ENCODE data around the gene PTMS. TPM values are rescaled to one million over a fixed set of nuclear protein-coding genes. Genes with fewer than 3 reads are reported as not detected.

PTMS gene
- total and polyA plus RNA-seq, 2 experiments from 2014 or later, result 180 to 315 TPM

DNA sequence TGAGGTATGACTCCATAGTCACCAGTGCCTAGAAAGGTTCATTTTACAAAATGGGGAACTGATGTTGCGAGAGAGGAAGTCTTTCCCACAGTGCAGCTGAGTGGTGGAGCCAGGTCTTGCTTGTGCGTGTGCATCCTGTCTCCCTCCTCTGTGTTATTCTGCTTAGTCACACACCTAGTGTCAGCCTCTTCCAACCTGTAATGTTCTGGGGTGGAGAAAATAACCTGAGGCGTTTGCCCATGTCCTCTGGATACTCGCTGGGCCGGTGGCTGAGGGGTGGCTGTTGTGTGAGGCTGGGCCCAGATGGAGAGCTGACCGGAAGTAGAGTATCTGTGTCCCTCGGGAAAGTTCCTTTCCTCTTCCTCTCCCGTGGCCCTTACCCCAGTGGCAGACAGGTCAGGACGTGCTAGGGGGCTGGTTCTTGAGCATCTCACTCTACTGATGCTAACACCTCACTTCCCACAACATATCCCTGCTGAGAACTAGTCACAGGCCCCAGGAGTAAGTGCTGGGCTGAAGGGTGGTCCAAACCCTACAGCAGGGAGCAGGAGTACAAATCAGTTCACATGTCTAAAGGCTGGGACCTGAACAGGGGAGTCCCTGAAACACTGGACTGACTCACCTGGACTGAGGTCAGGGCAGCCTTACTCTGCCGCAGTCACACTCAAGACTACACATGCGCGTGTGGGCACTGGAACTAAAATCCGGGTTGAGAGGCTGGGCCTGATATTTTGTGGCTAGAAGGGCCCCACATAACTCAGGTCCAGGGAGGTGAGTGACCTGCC, 20.2 kb upstream of the PTMS start:
- no peak for DNase-seq (ENCODE audit: low spot score)
- Histone ChIP-seq H4K20me1 (ENCODE audit: insufficient read depth, poor library complexity, severe bottlenecking) (peaks cover 2% of the 10 kb centered on the region), H3K79me2 (peaks cover 8% of the 10 kb centered on the region), H3K4me3 (no peak overlapping the region), H2AFZ (no peak overlapping the region), H3K4me1 (ENCODE audit: insufficient read depth) (no peaks in the 10 kb centered on the region), H3K27me3 (no peaks in the 10 kb centered on the region), H3K9me2 (replicated peaks; ENCODE audit: insufficient read depth) (no peaks in the 10 kb centered on the region), H3K9me3 (ENCODE audit: low read depth) (no peaks in the 10 kb centered on the region), H3K36me3 (replicated peaks; ENCODE audit: insufficient read depth, low read depth) (no peaks in the 10 kb centered on the region), H3K27ac (no peak overlapping the region), H3K4me2 (no peak overlapping the region)
- no peak for TF ChIP-seq CTCF (IDR thresholded peaks at IDR 0.05; ENCODE audit: poor library complexity)
- no peak for TF ChIP-seq EZH2phosphoT487 (IDR thresholded peaks at IDR 0.05; ENCODE audit: low read depth, severe bottlenecking, unreplicated experiment)
- no peak for TF ChIP-seq EZH2 (IDR thresholded peaks at IDR 0.05; ENCODE audit: borderline replicate concordance)
- 88% methylated on average over 13 of the region's 13 CpGs for WGBS (ENCODE audit: low lambda C conversion rate, missing lambda C conversion rate)

DNA sequence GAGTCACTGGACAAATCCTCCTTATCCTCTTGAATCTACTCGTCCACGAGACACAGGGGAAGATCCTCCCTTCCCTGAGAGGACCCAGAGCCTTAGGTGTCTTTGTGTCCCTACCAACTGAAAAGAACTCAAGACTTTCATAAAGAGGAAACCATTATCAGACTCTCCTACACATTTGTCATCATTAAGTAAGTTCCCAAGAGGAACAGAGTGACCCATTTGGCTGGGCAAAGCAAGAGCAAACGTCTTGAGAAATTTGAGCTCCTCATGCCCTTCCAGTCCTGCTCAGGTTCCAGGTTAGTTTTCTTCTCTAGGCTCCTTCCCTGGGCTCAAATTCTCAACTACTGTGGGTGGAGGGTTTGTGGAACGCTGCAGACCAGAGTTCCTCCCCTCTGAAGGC, 18.9 kb upstream of the PTMS start:
- WGBS (ENCODE audit: low lambda C conversion rate, missing lambda C conversion rate), result 86% methylated on average over 4 of the region's 4 CpGs
- no peaks in the 10 kb centered on the region for H3K9me2 ChIP-seq (replicated peaks; ENCODE audit: insufficient read depth)
- H3K36me3 ChIP-seq (replicated peaks; ENCODE audit: insufficient read depth, low read depth), result no peaks in the 10 kb centered on the region
- H3K9me3 ChIP-seq (ENCODE audit: low read depth), result no peaks in the 10 kb centered on the region
- H4K20me1 ChIP-seq (ENCODE audit: insufficient read depth, poor library complexity, severe bottlenecking), result peaks cover 10% of the 10 kb centered on the region
- H3K79me2 ChIP-seq, result peaks cover 20% of the 10 kb centered on the region
- no peak overlapping the region for H3K27ac ChIP-seq
- TF ChIP-seq EZH2phosphoT487 (IDR thresholded peaks at IDR 0.05; ENCODE audit: low read depth, severe bottlenecking, unreplicated experiment), result no peak
- no peak for DNase-seq (ENCODE audit: low spot score)
- no peak overlapping the region for H3K4me2 ChIP-seq
- no peak overlapping the region for H2AFZ ChIP-seq
- H3K27me3 ChIP-seq, result no peaks in the 10 kb centered on the region
- peaks cover 7% of the 10 kb centered on the region for H3K4me1 ChIP-seq (ENCODE audit: insufficient read depth)
- no peak overlapping the region for H3K4me3 ChIP-seq

DNA sequence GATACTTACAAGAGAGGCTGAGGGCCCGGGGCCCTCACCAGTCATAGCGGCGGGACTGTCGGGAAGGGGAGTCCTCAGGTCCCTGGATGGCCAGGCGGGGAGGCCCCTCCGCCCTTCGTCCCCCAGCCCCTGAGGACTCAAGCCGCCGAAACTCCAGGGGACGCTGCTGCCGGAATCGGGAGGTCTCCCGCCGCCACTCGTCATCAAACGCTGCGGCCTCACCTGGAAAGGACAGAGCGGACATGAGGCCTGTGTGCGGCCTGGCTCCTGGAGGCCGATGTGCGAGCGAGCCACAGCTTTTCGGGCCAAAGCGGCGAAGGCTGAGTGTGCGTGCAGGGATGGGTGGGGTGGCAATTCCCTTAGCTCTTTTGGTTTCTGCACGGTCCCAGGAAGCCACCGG, 17.4 kb upstream of the PTMS start:
- H3K27me3 ChIP-seq, result no peaks in the 10 kb centered on the region
- no peaks in the 10 kb centered on the region for H3K9me2 ChIP-seq (replicated peaks; ENCODE audit: insufficient read depth)
- no peak overlapping the region for H3K27ac ChIP-seq
- H3K4me3 ChIP-seq, result no peak overlapping the region
- H3K9me3 ChIP-seq (ENCODE audit: low read depth), result no peaks in the 10 kb centered on the region
- H3K4me1 ChIP-seq (ENCODE audit: insufficient read depth), result peaks cover 7% of the 10 kb centered on the region
- 96% methylated on average over 25 of the region's 28 CpGs for WGBS (ENCODE audit: low lambda C conversion rate, missing lambda C conversion rate)
- peaks cover 12% of the 10 kb centered on the region for H4K20me1 ChIP-seq (ENCODE audit: insufficient read depth, poor library complexity, severe bottlenecking)
- H3K36me3 ChIP-seq (replicated peaks; ENCODE audit: insufficient read depth, low read depth), result no peaks in the 10 kb centered on the region
- no peak overlapping the region for H2AFZ ChIP-seq
- no peak for TF ChIP-seq EZH2 (IDR thresholded peaks at IDR 0.05; ENCODE audit: borderline replicate concordance)
- no peak for TF ChIP-seq CTCF (IDR thresholded peaks at IDR 0.05; ENCODE audit: poor library complexity)
- no peak for TF ChIP-seq EZH2phosphoT487 (IDR thresholded peaks at IDR 0.05; ENCODE audit: low read depth, severe bottlenecking, unreplicated experiment)
- no peak overlapping the region for H3K4me2 ChIP-seq
- peaks cover 26% of the 10 kb centered on the region for H3K79me2 ChIP-seq
- no peak for DNase-seq (ENCODE audit: low spot score)

DNA sequence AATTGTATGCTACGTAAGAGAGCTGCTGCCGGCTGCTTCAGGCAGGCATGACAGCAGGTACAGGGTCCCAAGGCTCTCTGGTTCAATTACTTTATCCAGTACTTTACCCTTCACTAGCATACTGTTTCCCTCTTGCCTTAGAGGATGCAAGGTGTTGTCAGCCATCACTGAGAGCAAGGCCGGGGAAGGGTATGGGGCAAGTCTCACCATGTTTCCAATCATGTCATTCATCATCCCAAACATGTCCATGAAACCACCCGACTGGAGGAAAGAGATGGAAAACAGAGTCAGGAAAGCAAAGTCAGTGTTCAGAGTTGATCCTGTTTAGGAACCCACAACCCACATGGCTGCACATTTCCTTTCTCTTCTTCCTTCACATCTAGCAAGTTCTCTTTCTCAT, 15.7 kb upstream of the PTMS start:
- Histone ChIP-seq H3K4me3 (no peak overlapping the region), H3K27ac (no peak overlapping the region), H3K27me3 (no peaks in the 10 kb centered on the region), H3K4me2 (no peak overlapping the region), H3K36me3 (replicated peaks; ENCODE audit: insufficient read depth, low read depth) (no peaks in the 10 kb centered on the region), H3K9me3 (ENCODE audit: low read depth) (no peaks in the 10 kb centered on the region), H3K79me2 (peaks cover 26% of the 10 kb centered on the region), H2AFZ (no peak overlapping the region), H3K9me2 (replicated peaks; ENCODE audit: insufficient read depth) (no peaks in the 10 kb centered on the region), H4K20me1 (ENCODE audit: insufficient read depth, poor library complexity, severe bottlenecking) (peaks cover 12% of the 10 kb centered on the region), H3K4me1 (ENCODE audit: insufficient read depth) (peaks cover 7% of the 10 kb centered on the region)
- DNase-seq (ENCODE audit: low spot score), result no peak
- 95% methylated on average over 4 of the region's 4 CpGs for WGBS (ENCODE audit: low lambda C conversion rate, missing lambda C conversion rate)
- no peak for TF ChIP-seq EZH2 (IDR thresholded peaks at IDR 0.05; ENCODE audit: borderline replicate concordance)
- TF ChIP-seq CTCF (IDR thresholded peaks at IDR 0.05; ENCODE audit: poor library complexity), result no peak
- no peak for TF ChIP-seq EZH2phosphoT487 (IDR thresholded peaks at IDR 0.05; ENCODE audit: low read depth, severe bottlenecking, unreplicated experiment)
